Measurements from ENCODE around the gene DENND1A.
"Not testable (repeated sequence)": the region's sequence is repeated elsewhere in the genome, so short reads cannot be mapped to it uniquely, and the experiment has no call there.

DENND1A gene

DNA sequence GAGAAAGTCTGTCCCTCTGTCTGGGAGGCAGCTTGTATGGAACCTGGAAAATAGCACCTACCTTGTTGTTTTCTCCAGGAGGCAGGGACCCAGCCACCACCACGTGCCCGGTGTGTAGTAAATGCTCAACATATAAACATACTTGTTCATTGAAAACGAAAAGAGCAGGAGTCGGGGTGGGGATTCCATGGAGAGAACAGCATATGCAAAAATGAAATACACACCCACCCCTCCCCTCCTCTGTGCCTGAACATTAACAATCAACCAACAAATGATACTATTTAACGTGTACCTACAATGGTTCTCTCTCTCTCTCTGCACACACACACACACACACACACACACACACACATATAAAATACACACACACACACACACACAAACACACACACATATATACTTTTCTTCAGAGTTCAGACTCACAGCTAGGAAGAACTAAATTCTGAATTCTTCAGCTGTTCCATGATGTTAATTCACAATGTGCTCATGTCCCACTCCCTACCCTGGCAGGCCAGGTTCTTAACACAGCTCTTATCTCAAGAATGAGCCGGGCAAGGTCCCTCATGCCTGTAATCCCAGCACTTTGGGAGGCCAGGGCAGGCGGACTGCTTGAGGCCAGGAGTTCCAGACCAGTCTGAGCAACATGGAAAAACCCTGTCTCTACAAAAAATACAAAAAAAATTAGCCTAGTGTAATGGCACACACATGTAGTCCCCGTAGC, 16.3 kb upstream of the DENND1A start:
- FAIRE-seq (no peak), DNase-seq (ENCODE audit: insufficient read length, low spot score) (no peak)
- TF ChIP-seq, protein P1, sequence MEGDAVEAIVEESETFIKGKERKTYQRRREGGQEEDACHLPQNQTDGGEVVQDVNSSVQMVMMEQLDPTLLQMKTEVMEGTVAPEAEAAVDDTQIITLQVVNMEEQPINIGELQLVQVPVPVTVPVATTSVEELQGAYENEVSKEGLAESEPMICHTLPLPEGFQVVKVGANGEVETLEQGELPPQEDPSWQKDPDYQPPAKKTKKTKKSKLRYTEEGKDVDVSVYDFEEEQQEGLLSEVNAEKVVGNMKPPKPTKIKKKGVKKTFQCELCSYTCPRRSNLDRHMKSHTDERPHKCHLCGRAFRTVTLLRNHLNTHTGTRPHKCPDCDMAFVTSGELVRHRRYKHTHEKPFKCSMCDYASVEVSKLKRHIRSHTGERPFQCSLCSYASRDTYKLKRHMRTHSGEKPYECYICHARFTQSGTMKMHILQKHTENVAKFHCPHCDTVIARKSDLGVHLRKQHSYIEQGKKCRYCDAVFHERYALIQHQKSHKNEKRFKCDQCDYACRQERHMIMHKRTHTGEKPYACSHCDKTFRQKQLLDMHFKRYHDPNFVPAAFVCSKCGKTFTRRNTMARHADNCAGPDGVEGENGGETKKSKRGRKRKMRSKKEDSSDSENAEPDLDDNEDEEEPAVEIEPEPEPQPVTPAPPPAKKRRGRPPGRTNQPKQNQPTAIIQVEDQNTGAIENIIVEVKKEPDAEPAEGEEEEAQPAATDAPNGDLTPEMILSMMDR (IDR thresholded peaks at IDR 0.05; ENCODE audit: insufficient read depth, missing control alignments) = no peak

DNA sequence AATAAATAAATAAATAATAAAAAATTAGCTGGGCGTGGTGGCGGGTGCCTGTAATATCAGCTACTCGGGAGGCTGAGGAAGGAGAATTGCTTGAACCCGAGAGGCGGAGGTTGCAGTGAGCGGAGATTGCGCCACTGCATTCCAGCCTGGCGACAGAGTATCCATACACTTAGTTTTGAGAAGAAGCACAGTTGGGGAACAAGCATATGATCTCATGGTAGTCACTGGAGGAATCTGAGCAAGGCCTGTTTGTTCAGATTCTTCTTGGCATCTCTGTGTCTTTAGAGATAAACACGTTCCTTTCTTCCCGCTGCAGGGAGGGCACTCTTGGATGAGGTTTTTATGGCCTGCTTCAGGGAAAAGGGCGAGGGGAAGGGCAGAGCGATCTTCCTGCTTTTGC, 15.6 kb upstream of the DENND1A start:
- FAIRE-seq (no peak), DNase-seq (ENCODE audit: insufficient read length, low spot score) (no peak)
- TF ChIP-seq, protein P1 (IDR thresholded peaks at IDR 0.05; ENCODE audit: insufficient read depth, missing control alignments) = no peak

DNA sequence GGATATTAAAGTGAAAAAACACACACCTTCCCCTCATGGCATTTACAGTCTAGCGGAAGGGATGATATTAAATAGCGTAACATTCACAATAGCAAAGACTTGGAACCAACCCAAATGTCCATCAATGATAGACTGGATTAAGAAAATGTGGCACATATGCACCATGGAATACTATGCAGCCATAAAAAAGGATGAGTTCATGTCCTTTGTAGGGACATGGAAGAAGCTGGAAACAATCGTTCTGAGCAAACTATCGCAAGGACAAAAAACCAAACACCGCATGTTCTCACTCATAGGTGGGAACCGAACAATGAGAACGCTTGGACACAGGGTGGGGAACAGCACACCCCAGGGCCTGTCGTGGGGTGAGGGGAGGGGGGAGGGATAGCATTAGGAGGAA, 14.5 kb upstream of the DENND1A start:
- DNase-seq (ENCODE audit: insufficient read length, low spot score); FAIRE-seq: not testable (repeated sequence)

DNA sequence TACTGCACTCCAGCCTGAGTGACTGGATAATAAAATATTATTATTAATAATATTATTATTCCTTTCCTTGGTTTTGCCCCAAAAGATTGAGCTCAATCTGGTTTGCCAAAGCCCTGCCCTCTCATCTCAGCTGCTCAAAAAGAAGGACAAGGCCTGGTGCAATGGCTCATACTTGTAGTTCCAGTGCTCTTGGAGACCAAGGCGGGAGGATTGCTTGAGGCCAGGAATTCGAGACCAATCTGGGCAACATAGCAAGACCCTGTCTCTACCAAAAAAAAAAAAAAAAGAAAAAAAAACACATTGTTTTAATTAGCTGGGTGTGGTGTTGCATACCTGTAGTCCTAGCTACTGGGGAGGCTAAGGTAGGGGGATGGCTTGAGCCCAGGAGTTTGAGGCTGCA, 13.7 kb upstream of the DENND1A start:
- TF ChIP-seq, protein P1 (IDR thresholded peaks at IDR 0.05; ENCODE audit: insufficient read depth, missing control alignments) = no peak
- DNase-seq (ENCODE audit: insufficient read length, low spot score) = no peak
- FAIRE-seq = no peak

DNA sequence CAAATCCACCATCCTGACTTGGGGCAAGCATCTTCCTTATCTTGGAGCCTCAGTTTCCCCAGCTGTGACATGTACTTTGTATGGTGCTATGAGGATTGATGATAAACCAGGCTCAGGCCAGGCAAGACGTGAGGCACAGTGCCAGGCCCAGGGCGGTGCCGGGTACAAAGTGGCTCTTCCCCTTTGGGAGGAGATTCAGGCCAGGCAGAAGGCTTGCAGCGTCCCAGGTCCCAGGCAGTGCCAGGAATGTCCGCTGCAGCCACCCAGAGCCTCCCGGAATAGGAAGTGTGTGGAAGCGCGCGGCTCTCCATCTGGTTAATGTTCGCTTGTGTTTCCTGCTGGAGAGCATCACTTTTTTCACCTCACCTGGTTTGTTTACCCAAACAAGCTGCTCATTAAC, 12.6 kb upstream of the DENND1A start:
- TF ChIP-seq, protein P1 (IDR thresholded peaks at IDR 0.05; ENCODE audit: insufficient read depth, missing control alignments) = no peak
- FAIRE-seq (no peak), DNase-seq (ENCODE audit: insufficient read length, low spot score) (no peak)

DNA sequence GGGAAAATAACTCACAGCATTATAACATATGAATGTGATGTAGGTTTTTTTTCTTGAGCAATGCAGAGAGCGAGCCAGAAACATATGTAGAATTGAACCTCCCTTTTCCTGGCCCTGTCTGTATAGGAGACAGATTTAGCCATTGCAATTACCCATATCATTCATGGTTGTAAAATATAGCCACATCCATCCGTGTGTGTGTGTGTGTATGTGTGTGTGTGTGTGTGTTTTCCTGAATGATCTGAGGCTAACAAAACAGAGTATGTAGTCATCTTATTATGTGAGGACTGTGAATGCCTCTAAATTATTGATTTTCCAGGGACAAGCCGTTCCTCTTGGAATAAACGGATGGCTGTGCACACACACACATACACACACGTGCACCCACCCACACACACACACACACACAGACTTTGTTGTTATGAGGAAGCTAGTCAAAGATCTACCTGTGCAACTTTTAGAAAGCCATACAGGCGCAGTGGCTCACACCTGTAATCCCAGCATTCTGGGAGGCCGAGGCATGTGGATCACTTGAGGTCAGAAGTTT, 11.7 kb upstream of the DENND1A start:
- DNase-seq (ENCODE audit: insufficient read length, low spot score) (no peak), FAIRE-seq (no peak)
- TF ChIP-seq, protein P1 (IDR thresholded peaks at IDR 0.05; ENCODE audit: insufficient read depth, missing control alignments) = no peak

DNA sequence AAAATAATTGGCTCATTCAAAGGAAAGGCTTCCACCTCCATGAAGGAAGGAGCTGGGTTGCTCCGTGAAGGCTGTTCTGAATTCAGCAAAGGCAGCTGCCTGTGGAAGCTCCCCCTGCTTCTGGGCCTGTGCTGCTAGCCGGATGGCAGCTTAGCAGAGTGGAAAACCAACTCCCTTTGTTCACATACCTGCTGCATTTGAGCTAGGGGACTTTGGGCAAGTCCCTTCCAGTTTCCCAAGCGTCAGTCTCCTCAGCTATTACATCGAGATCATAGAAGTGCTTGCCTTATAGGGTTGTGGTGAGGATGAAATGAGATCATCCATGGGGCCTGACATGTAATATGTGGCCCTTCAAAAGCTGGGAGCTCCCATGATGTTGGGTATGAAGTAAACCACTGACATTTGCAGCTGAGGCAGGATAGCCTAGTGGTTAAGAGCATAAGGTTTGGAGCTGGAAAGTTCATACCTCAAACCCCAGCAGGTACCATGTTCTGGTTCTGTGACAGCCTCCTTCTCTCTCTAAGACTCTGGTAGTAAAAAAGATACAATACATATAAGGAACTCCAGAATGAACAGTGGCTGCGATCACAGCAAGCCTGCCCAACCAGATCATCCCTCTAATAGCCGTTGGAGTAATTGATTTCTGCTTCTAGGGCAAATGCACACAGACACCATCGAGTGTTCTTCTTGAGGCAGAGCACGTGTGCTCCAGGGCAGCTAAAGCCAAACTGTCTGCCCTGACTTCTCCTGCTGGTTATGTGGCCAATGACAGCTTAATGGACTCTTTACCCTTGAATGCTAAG, 11.0 kb upstream of the DENND1A start:
- TF ChIP-seq, protein P1 (IDR thresholded peaks at IDR 0.05; ENCODE audit: insufficient read depth, missing control alignments) = no peak
- FAIRE-seq = no peak
- no peak for DNase-seq (ENCODE audit: insufficient read length, low spot score)

Measured in D721Med (cell line).